Cardiac fibroblast (primary cell): ENCODE measurements around the gene SNU13.

Source experiments
- DNase-seq, 2 donors: peaks; one replicate each; pipeline versions ENCODE4 v3.0.0 to v3.0.0-alpha.2; 2010; ENCODE audit warnings: low read depth in 2 of 2
- H3K4me3 ChIP-seq, 2 donors: replicated peaks in 1 of 2; 1 replicate in 1 of 2; 2 replicates in 1 of 2; pipeline ENCODE4 v1.5.1; 2011; ENCODE audit warnings: low read depth in 2 of 2, low read length in 2 of 2, mild to moderate bottlenecking in 2 of 2, moderate library complexity in 1 of 2
- TF ChIP-seq, protein P1 (sequence below): IDR thresholded peaks from one replicate; pipeline ENCODE4 v1.5.1; 2011; ENCODE audit warnings: low read depth, mild to moderate bottlenecking, low read length, inconsistent platforms

The SNU13 gene

DNA sequence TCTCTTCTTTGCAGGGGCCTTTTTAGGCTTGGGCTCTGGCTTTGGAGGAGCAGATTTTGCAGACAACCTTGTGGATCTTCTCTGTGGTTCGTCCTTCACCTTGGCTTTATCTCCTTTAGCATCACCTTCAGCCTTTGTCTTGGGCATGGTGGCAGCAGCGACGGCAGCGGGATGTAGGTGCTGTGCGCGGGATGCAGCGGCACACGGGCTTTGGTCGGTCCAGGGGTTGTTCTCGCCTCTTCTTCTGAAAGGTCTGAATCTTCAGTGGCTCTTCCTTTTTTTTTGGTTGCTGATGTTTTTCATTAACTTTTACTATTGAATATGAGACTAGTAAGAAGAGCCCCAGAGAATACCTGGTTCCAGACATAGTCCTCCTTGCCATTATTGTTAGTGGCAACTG is 20.7 kb upstream of the SNU13 start:
- H3K4me3 ChIP-seq = no peak overlapping the region
- DNase-seq = no peak
- TF ChIP-seq, protein P1, sequence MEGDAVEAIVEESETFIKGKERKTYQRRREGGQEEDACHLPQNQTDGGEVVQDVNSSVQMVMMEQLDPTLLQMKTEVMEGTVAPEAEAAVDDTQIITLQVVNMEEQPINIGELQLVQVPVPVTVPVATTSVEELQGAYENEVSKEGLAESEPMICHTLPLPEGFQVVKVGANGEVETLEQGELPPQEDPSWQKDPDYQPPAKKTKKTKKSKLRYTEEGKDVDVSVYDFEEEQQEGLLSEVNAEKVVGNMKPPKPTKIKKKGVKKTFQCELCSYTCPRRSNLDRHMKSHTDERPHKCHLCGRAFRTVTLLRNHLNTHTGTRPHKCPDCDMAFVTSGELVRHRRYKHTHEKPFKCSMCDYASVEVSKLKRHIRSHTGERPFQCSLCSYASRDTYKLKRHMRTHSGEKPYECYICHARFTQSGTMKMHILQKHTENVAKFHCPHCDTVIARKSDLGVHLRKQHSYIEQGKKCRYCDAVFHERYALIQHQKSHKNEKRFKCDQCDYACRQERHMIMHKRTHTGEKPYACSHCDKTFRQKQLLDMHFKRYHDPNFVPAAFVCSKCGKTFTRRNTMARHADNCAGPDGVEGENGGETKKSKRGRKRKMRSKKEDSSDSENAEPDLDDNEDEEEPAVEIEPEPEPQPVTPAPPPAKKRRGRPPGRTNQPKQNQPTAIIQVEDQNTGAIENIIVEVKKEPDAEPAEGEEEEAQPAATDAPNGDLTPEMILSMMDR = no peak

DNA sequence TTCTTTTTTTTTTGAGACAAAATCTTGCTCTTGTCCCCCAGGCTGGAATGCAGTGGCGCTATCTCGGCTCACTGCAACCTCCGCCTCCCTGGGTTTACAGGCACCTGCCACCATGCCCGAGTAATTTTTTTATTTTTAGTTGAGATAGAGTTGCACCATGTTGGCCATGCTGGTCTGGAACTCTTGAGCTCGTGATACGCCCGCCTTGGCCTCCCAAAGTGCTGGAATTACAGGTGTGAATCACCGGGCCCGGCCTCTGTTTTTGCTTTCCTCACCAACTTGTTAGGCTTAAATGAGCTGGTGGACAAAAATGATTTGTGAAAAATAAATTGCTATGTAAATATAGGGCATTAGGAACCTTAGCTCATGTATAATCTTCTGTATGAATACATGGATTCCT is 14.1 kb upstream of the SNU13 start:
- TF ChIP-seq, protein P1 = no peak
- no peak for DNase-seq

DNA sequence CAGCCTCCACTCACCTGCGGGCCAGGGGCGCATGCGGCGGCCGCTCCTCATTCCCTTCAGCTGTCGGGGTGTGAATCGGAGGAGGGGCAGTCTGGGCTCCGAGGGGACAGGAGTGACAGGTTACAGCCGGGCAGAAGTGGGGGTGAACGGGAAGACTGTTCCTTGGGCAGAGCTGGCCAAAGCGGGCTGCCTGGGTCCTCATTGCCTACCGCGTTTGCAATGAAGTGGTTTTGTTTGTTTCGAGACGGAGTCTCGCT is 11.4 kb upstream of the SNU13 start:
- TF ChIP-seq, protein P1 = no peak
- no peak for DNase-seq
- no peak overlapping the region for H3K4me3 ChIP-seq

More for the DNA sequence above, 14.1 kb upstream of the SNU13 start:
- H3K4me3 ChIP-seq = no peak overlapping the region

DNA sequence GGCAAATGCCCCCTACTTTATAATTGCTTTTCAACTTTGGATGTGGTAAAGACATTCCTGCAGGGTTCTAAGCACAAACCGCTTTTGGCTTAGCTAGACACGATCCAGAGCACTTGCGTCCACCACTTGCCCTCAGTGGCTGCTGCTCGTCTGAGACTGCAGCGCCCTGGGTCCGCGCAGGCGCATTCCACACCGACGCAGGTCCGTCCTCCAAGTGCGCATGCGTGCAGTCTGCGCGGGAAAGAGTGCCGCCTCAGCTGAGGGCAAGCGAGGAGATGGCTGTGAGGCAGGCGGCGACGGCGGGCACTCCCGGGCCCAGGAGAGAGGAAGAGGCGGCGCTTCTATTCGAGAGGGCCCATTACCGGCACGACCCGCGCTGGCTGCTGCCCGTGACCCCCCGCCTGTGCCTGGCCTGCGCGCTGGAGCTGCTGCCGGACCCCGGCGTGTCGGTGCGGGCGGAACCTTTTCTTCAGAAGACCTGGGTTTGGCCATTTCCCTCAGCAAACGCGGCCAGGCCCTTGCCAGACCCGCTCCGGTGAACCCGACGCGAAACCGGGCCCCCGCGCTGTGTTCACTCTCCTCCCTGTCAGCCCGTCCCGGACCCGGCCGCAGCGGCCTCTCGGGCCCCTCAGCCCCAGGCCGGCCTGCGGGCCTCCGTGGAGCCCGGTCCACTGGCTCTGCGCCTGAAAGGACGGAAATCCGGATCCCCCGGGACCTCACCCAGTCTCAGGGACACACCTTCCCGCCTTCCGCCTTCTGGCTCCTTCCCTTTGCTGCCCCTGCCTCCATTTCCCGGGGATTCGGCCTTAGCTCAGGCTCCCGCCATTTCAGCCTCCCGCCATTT is 10.8 kb upstream of the SNU13 start, which contains the start of gene MEI1:
MEI1 (plus strand) TSS at position 240 of the 844 bp plus-strand sequence; CDS start at position 276, 36 bp downstream.
- peak; percentile 72 to 78 for DNase-seq
- no peak within 1 kb of the TSS for H3K4me3 ChIP-seq
- TF ChIP-seq, protein P1 = no peak

DNA sequence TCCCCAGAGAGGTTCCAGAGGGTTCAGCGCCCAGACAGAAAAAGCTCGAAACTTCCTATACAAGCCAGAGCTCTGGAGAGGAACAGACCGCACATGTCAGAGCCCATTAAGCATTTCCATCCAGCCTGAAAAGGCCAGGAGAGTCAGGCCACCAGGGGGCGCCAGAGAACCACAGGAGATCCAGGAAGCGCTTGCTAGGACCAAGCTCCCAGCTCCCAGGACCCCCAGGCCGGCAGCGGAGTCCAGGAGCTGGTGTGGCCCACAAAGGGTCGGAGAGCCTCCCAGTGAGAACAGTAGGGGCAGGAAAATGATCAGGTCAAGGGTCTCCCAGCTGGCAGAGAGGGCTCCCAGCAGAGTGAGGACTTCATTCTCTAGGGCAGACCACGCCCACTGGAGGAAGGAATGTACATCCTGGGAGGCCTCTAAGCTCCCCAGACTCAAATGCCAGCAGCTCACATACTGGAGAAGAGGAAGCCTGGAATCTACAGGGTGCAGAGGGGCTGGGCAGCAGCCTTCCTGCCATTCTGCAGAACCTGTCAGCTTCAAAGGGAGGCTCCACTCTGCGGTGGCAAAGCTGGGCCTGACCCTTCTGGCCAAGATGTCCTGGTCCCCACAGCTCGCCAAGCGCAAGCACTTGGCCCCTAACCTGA is 8.6 kb upstream of the SNU13 start:
- peak overlapping the region in 1 of 2 donors; percentile 10 for H3K4me3 ChIP-seq
- DNase-seq = peak; percentile 92
- TF ChIP-seq, protein P1 = peak; percentile 95

DNA sequence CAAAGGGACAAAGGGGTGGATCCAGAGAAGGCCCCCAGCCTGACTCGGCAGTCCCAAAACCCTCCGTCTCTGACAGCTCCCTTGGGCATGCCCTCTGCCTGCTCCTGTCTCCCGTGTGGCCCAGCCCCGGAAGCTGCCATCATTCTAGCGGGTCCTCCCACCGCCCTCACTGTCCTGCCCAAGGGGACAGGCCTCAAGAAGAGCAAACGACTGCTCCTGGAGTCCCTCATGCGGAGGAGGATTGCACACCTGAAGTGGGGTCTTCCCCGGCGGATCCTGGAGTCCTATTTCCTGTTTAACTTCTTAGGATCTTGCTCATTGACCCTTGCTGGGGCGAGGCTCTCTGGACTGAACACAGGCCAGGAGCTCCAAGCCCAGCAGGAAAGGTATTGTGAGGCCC is 8.0 kb upstream of the SNU13 start:
- TF ChIP-seq, protein P1 = no peak
- DNase-seq = no peak
- no peak overlapping the region for H3K4me3 ChIP-seq
